ENCODE data around the gene HORMAD2.
A peak's percentile ranks its signal among the peaks of the same experiment; 100 is the strongest.
"Not testable (repeated sequence)": the region's sequence is repeated elsewhere in the genome, so short reads cannot be mapped to it uniquely, and the experiment has no call there.

Gene HORMAD2

DNA sequence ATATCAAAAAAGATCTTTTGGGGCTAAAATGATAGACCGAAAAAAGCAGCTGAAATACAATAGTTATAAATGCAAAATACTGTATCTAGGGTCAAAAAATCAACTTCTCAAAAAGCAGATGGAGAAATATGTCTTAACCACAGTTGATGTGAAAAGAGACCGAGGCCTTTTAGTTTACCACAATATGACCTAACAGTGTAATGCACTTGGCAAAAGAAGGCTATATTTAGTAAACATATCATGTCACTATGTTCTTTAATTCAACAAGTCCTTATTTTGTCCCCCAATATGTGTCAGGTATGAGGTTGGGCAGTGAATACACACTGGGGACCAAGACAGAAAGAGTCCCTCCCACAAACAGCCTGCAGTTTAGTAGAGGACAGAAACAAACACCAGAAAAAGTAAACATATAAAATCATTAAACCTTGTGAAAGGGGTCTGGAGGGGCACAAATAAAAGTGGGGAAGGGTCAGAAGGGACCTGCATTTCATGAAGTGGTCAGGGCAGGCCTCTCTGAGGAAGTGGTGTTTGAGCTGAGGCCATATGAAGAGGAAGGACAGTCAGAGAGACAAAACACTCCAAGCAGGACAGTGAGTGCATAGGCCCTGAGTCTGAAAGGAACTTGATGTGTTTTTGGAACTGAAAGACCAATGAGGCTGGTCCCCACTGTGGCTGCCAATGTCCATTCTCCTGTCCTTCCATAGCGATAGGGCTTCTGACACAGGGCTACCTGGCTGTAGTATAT lies 112.9 kb downstream of the HORMAD2 start:
- FAIRE-seq = no peak

DNA sequence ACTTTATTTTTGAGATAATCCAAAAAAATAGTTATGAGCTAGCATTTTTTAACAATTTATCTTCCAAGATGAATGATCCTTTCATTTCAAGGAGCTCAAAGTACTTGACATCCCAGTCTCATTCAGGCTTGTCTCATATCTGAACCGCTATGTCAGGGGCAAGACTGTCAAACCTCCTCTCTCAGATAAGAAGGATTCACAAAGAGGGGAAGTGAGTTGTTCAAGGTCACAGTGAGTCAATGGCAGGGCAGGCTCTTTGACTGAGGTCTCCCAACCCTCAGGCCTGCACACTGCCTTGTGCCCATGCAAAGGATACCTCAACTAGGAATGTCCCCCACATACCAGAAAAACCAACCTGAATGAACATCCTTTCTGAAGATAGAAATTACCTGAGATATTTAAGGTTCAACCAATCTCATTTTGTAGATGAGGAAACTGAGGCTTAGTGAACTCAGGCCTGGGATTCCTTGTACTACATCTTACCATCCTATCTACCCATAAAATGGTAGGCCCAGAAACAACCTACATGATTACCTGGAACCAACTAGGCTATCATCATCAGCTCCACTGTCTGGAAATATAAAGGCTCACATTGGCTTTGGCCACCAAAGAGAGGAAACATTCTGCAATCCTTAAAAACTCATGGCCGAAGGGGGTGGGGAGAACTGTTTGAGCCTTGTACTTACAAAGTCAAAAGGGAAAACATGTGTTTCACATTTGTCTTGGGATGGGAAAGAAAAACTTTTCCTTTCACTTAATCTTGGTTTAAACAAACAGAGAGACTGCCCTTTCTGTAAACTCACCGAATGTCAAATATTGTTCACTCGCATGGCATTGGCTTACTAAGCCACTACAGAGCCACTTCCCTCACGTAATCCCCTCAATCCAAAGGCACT lies 115.2 kb downstream of the HORMAD2 start:
- FAIRE-seq = peak; percentile 100

DNA sequence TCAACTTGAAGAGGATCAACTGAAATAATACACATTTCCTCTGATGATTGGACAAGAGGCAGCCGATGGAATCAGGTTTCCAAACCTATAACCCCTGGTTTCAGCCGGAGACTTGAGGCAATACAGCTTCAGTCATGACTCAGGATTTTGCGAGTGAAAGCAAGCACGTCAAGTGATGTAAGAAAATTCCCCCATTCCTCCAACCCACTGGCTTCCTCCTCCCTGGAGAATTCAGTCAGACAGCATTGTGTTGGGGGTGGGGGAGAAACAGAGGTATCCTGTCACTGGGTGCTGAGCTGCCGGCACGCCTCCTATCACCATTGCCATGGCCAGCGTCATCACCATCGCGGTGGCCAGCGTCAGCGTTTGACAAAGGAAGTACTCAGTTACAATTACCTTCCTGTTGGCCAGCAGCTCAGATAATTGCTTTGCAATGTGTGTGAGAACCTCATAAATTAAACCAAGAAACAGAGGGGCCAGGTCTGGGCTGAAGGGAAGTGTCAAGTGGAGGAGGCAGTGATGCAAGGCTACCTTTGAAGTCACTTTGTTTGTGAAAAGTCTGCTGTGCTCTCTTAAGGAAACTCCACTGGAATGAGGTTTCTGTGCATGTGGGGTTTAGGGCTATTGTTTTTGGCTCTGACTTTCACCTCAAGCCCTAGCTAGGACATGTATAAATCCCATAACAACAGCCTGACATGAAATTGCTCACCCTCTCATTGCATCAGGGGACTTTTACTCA lies 116.0 kb downstream of the HORMAD2 start:
- FAIRE-seq = no peak

DNA sequence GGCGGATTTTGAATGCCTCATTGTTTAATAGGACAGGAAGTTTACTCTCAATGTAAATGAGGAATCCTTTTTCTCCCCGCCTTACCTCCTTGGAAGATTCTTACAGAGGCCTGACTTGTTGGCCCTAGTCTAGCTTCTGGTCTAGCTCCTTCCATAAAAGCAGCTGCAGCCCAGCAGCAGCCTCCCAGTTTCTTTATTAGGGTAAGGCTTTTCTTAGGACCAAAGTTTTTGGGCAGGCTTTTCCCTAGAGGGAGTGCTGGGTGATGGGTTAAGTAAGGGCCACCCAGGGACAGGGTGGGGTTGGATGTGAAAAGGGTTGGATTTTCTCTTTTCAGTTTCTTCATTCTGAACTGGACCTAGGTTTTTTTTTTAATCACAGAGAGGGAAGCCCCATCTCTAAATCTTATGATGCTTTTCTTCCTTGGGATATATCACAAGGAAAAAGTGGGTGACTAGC lies 116.6 kb downstream of the HORMAD2 start:
- no peak for FAIRE-seq

DNA sequence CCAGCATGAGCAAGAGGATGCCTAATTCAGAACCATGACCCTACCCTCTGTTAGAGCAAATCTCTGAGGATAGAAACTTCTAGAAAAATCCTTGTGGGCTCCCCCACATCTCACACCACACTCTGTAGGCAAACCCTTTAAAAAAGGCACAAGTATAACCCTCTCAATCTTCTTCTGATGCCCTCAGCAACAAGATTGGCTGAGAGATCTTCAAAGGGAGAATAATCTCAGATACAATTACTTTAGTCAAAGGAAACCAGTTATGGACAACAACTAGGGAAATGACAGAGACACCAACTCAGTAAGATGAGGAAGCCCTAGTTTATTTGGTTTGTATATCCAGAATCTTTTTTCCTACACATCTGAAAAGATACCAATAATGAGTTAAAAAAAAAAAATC lies 117.1 kb downstream of the HORMAD2 start:
- FAIRE-seq = peak; percentile 73

DNA sequence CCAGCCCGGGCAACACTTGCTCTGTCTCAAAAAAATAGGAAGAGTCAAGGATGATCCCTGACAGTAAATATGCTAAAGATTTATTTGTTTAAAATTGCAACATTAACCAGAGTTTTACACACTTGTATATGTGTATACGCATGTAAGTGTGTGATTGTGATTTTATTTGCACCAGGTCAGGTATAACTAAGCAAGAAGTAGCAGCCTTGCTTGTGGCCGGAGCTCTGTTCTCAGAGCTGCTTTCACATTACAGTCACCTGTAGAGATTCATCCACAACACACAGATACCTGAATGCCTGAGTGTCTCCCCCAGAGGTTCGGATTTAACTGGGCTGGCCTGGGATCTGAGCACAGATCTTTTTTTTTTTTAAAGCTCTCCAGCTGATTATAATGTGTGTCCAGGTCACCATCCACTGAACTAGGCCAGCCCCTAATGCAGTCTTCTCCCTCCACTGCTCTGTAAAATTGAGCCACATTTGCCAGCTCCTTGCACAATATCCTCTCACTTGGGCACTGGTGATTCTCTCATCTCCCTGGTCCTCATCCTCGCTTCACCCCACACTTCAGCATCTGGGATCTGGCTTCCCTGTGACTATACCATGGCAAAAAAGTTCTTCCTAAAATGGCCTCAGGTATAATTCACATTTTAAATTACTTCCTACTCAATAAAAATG lies 118.0 kb downstream of the HORMAD2 start:
- no peak for FAIRE-seq

DNA sequence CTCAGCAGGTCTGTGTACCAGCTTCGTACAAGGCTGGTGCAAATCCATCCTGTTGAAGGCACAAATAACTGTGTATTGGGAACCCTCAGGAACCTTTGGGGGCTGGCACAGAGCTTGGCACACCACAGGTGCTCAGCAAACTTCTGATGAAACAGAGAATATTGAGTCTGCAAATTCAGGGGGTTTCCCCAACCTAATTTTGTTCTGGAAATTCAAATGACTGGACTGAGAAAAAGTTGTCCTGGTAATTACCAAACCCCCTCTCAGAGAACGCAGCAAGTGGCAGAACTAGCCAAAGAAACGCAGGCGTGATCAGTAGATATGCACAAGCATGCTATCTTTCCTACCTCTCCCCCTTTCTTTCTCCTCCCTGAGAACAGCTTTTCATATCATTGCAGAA lies 118.7 kb downstream of the HORMAD2 start:
- FAIRE-seq = no peak

DNA sequence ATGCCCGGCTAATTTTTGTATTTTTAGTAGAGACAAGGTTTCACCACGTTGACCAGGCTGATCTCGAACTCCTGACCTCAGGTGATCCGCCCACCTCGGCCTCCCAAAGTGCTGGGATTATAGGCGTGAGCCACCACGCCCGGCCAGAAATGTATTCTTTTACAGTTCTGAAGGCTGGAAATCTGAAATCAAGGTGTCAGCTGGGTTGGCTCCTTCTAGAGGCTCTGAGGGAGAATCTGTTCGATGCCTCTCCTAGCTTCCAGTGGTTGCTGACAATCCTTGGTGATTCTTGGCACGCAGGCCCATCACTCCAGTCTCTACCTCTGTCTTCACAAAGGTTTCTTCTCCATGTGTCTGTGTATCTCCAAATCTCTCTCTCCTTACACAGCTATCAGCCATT lies 120.6 kb downstream of the HORMAD2 start:
- FAIRE-seq = not testable (repeated sequence)

DNA sequence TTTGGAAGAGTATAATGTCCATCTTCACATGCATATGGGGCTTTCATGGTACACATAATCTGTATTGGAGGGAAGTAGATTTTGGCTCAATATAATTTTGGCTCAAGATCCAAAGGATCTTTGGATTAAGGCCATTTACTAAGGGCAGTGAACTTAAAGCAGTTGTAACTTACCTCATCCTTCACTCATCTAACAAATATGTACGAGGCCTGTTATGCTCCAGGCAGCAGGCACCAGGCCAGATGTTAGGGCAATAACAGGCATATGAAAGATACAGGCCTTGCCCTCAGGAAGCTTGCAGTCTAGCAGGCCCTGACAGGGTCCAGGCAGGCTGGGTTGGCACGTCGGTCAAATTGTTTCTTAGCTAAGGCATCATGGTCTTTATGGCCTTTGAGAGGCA lies 121.7 kb downstream of the HORMAD2 start:
- FAIRE-seq = no peak

DNA sequence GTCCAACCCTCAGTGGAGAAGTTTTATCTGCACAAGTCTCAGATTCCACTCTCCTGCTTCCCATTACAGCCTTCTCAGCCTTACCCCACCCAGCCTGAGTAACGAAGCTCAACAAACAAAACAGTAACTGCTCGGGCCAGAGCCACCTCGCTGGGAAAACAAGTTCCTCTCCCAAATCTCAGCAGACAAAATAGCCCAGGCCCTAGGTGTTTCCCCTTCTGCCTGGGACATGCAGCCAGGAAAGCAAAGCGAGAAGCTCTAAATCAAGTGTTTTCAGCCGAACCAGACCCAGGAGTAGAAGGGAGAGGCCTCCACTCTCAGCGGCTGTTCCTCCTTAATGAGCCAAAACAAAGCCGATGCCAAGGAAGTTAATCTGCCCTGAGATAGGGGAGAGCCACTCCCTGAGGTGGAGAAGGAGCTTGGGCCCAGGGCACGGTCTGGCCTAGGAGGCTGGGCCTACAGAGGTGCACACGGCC lies 122.3 kb downstream of the HORMAD2 start:
- FAIRE-seq = no peak

DNA sequence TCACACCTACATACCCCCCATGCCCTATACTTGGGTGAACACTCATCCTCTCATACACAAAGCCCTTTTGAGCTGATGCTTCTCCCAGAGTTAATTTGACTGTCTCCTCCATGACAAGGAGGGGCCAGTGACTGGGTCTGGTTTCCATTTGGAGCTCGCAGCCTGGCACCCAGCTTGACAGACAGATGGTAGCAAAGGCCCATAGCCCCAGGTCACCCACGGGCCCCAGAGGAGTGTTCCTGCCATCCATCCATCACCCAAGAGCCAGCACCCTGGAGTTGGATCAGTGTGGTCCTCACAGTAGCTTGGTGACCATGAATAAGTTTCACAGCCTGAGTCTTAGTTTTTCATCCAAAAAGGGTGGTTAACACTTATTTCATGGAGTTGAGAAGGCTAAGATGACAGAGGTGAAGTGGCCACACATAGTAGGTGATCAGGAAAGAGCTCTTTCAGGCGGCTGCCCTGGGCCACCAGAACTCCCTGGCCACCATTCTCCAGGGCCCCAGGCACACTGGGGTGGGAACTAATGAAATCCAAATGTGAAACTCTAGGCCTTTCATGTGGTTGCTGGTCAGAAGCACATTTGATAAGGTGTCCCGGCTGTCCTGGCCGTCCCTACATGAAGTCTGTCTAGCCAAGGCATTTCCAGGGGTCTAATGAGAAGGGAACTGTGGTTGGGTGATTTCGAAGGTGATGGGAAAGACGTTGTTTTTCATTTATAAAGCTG lies 123.9 kb downstream of the HORMAD2 start:
- FAIRE-seq = no peak

DNA sequence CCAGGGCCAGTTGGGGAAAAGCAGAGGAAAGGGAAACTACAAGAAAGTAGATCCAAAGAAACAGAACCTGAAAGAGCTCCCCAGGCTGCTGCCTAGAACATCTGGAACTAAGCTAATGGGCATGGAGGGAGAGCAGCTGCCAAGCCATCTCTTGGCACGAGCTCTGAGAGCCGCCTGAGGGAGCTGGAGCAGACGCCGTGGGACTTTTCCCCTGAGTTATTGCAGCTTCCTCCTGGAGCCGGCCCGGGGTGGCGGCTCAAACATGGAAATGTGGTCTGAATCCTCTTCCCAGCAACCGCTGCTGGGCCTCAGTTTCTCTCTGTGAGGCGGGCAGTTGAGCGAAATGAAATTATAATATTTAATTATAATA lies 124.5 kb downstream of the HORMAD2 start:
- no peak for FAIRE-seq

DNA sequence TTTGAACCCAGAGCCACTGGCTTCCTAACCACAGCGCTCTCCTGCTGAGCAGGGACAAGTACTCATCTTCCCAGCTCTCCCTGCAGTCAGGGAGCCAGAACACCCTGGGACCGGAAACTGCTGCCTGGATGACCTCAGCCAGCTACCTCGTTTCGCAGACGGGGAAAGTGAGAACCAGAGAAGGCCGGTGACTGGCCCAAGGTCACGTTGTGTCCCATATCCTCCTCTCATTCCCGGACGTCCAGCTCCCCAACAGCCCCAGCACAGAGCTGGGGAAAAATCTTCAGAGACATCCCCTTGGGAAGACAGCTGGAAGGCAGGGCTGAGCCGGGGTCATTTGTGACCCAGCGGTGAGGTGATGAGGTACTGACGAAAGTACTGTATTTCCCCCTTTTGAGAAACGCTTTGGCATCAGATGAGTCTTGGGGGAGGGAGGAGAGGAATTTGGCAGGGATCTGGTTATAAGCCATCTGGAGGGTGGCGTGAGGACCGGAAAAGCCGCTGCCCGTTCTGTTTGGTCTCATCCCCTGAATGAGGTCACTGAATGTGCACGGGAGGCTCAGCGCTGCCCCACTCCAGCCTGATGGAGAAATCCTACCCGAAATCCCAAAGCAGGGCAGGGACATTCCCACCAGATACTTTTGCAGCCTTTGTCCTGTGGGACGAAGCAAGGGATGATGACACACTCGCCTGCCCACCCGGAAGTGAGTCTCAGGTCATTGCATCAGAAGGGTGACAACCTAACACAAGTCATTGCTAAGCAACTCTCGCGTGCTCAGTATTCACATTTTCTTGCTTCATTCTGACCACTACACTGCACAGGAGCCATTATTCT lies 125.2 kb downstream of the HORMAD2 start:
- FAIRE-seq = peak; percentile 94

DNA sequence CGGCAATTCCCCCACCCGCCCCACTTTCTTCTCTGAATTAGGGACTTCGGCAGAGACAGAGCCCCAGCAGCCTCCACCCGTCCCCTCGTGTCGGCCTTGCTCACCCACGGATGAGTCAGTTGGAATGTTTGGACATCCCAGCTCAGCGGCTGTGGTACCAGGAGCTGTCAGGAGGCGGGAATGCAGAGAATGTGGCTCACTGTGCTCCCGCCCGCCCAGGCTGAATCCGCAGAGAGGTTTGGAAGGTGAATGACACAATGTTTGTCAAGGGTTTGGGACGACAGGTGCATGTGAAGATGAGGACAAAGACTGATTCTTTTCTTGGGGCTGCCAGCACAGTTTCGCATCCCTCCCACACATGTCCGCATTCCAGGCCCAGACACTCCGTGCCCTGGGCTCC lies 126.7 kb downstream of the HORMAD2 start:
- FAIRE-seq = peak; percentile 98

DNA sequence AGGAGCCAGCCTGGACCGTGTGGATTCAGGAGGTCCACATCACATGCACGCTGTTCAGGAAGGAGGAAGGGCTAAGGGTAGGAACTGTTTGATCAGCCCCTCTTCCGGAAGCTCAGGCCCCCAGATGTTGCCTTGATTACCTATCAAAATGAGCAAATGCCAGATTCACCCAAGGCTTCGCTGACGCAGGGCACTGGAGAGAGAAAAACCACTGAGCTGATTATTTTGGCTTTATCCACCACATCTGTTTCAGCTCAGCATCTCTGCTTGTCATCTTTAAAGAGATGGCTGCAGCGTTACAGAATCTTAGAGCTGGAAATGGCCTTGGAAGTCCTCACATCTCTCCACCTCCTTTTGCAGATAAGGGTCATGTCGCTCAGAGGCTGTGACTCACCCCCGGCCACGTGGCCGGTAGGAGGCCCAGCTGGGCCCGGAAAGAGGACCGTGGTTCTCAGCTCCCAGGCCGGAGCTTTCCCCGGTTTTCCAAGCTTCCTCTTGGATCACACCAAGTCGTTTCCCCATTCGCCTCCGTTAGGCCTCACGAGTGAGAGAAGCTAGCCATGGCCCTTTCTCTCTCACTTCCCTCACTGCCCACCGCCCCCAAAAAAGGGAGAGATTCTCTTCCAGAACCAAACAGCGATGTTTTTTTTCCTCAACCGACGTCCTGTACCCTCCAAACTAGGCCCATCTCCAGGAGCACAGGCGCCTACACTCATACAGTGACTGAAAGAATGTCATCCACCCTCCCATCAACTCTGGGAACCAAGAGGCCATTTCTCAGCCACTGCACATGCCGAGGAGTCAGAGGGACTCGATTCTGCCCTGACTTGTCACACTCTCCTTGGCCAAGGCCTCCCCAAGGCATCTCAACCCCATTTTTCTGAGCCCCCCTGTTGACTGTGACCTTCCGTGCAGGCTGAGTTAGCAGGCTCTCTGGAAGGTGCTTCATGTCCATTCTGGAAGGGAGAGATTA lies 128.7 kb downstream of the HORMAD2 start:
- peak; percentile 99 for FAIRE-seq

DNA sequence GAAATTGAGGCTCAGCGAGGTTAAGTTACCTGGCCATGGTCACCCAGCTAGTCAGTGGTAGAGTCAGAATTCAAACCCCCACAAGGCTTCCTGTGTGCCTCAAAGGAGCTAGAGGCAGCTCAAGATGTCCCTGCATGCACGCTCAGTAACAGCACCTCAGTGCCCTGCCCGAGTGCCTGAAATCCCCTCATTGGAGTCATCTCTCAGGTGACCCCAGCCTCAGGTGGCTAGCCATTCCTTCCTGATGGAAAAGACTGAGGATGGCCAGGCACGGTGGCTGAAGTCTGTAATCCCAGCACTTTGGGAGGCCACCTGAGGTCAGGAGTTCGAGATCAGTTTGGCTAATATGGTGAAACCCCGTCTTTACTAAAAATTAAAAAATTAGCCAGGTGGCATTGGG lies 129.4 kb downstream of the HORMAD2 start:
- FAIRE-seq = no peak

DNA sequence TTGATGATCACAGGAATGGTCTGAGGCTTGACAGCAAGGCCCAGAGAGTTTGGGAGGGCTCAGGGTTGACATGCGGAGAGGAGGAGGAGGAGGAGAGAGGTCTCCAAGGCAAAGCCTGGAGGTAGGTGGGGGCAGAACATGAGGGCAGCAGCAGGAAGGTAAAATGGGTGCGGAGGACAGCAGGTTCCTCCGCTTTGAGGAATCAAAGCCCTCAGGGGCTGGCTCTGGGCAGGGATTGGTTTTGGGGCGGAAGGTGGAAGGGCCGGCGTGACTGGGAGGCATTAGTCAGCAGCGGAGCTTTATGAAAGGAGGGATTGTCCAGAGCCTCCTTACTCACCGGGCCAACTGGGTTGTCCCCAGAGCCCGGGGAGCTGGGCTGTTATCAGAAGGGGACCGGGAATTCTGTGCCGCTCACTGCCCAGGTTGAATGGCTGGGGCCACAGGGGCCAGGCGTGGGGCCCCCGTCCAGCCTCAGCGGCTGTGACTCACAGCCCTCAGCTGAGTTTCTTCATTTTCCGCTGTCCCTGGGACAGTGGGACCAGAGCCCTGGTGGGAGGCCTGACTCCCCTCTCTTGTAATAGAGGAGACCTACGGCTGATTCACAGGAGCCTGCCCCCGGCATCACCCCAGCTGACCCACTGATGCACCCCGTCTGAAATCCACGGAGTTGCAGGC lies 130.1 kb downstream of the HORMAD2 start:
- peak; percentile 99 for FAIRE-seq

DNA sequence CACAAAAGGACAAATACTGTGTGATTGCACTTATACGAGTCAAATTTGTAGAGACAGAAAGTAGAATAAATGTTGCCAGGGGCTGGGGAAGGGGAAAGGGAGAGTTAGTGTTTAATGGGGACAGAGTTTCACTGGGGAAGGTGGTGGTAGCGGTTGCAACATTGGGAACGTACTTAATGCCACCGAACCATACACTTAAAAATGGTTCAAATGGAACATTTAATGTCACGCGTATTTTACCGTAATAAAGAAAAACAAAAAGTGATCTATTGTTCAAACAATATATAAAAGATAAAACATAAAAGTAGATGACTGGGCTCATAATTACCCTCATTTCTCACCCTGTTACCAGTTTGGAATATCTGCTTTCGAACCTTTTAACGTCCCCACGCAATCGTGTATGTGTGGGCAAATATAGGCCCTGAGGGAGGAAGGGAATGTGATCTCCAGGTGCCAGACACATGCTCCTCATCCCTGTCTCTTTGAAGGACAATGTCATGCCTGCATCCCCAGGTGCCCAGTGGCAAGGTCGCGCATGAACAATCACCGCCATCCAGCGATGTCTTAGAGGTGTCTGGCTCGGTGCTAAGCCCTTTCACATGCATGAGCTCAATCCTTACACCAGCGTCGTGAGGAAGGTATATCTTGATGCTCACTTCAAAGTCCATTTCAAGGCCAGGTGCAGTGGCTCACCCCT lies 131.0 kb downstream of the HORMAD2 start:
- no peak for FAIRE-seq
